ENCODE results near the gene CALM3.
"Not testable (repeated sequence)": the region's sequence is repeated elsewhere in the genome, so short reads cannot be mapped to it uniquely, and the experiment has no call there.

DNA sequence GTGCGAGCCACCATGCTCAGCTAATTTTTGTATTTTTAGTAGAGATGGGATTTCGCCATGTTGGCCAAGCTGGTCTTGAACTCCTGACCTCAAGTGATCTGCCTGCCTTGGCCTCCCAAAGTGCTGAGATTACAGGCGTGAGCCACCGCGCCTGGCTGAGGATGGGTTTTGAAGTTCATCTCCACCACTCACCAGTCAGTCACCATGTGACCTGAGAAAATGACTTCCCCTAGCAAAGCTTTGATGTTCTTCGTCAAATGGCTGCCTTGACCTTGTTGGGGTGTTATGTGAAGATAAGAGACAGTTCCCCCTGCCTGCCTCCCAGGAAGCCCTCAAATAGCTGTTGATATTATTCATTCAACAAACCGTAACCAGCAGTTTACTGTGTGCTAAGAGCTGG, 27.8 kb downstream of the CALM3 start:
- not testable (repeated sequence) for TF ChIP-seq POLR2A, POLR2AphosphoS5 (IDR thresholded peaks at IDR 0.05)
